Naive B cell (primary cell): ENCODE data around the gene AIPL1. TPM values are rescaled to one million over a fixed set of nuclear protein-coding genes. Genes with fewer than 3 reads are reported as not detected.

Experiments
- ATAC-seq, 2 donors: fragments of 150-1000 bp; cut with Tn5 transposase; 2 replicates each; pipeline ENCODE4 v1.10.0; 2021; ENCODE audit warnings: low read depth in 2 of 2, mild to moderate bottlenecking in 2 of 2, moderate library complexity in 2 of 2
- DNase-seq: peaks from one replicate; pipeline ENCODE4 v3.0.0; 2022
- H3K27ac Mint-ChIP-seq, 6 donors: one replicate each; pipeline ENCODE4 v1.8.0; 2020 to 2022; ENCODE audit warnings: mild to moderate bottlenecking in 6 of 6, mixed read lengths in 6 of 6, moderate library complexity in 5 of 6, inconsistent platforms in 2 of 6
- H3K27me3 Mint-ChIP-seq, 3 donors: one replicate each; pipeline ENCODE4 v1.8.0; 2021 to 2022; ENCODE audit warnings: mixed read lengths in 3 of 3, mild to moderate bottlenecking in 1 of 3
- H3K36me3 Mint-ChIP-seq, 2 donors: one replicate each; pipeline ENCODE4 v1.8.0; 2020 to 2022; ENCODE audit warnings: mixed read lengths in 2 of 2, inconsistent platforms in 1 of 2, mild to moderate bottlenecking in 1 of 2
- H3K4me1 Mint-ChIP-seq, 3 donors: one replicate each; pipeline ENCODE4 v1.8.0; 2020 to 2022; ENCODE audit warnings: mixed read lengths in 3 of 3, inconsistent platforms in 1 of 3, mild to moderate bottlenecking in 1 of 3, moderate library complexity in 1 of 3
- H3K4me3 Mint-ChIP-seq, 8 donors: one replicate each; pipeline ENCODE4 v1.8.0; 2020 to 2022; ENCODE audit warnings: mild to moderate bottlenecking in 8 of 8, mixed read lengths in 8 of 8, moderate library complexity in 8 of 8, inconsistent platforms in 2 of 8
- H3K9me3 Mint-ChIP-seq, 7 donors: one replicate each; pipeline ENCODE4 v1.8.0; 2020 to 2022; ENCODE audit warnings: mixed read lengths in 7 of 7, mild to moderate bottlenecking in 5 of 7, inconsistent platforms in 2 of 7, moderate library complexity in 1 of 7
- polyA plus RNA-seq, 6 donors: library from polyadenylated mRNA; unstranded; fragments of 300-500 nt; fragmentation: Illumina TruSeq; gene quantifications; one replicate each; pipeline ENCODE4 v1.2.3, GENCODE V29; 2021; ENCODE audit warnings: low read depth in 6 of 6

AIPL1 gene
- polyA plus RNA-seq, 6 donors from 2014 or later, result not detected

GRCh38 chr17:6450926-6451832, 16.3 kb upstream of the AIPL1 start:
- Mint-ChIP-seq H3K27me3 (no peaks in the 10 kb centered on the region), H3K9me3 (no peaks in the 10 kb centered on the region), H3K27ac (peak overlapping the region in 2 of 6 donors; percentile 26 to 52), H3K4me3 (peak overlapping the region in 2 of 8 donors; percentile 25 to 70), H3K36me3 (no peaks in the 10 kb centered on the region), H3K4me1 (peaks cover 29 to 32% (median 30%) of the 10 kb centered on the region in 3 donors)
- ATAC-seq (no peak), DNase-seq (no peak)

DNA sequence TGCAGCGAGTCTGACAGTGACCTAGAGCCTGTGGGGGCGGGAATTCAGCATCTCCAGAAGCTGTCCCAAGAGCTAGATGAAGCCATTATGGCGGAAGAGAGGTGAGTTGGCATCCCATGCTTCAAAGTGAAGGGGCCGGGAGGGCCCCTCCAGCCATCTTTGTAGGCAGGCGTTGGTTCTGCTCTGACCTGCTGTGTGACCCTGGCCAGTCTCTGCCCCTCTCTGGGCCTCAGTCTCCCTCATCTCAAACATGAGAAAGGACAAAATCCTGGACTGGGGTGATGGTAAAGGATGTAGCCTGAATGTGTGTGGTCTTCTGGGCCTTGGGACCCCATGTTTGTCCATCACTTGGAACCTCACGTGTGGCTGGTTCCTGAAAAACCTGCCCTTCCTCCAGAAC, 14.4 kb upstream of the AIPL1 start:
- ATAC-seq, result no peak
- H3K9me3 Mint-ChIP-seq, result no peaks in the 10 kb centered on the region
- H3K4me1 Mint-ChIP-seq, result peaks cover 25 to 34% (median 27%) of the 10 kb centered on the region in 3 donors
- H3K27ac Mint-ChIP-seq, result no peak overlapping the region
- no peak overlapping the region for H3K4me3 Mint-ChIP-seq
- no peaks in the 10 kb centered on the region for H3K27me3 Mint-ChIP-seq
- no peak for DNase-seq
- no peaks in the 10 kb centered on the region for H3K36me3 Mint-ChIP-seq

- H3K9me3 Mint-ChIP-seq, result no peaks in the 10 kb centered on the region
- peak overlapping the region in 1 of 8 donors; percentile 14 for H3K4me3 Mint-ChIP-seq
- no peak for DNase-seq
- no peaks in the 10 kb centered on the region for H3K27me3 Mint-ChIP-seq
- H3K4me1 Mint-ChIP-seq, result peaks cover 24 to 37% (median 26%) of the 10 kb centered on the region in 3 donors
- peak overlapping the region in 1 of 6 donors; percentile 12 for H3K27ac Mint-ChIP-seq
- no peaks in the 10 kb centered on the region for H3K36me3 Mint-ChIP-seq
- no peak for ATAC-seq
Measured at GRCh38 chr17:6448473-6448872, 13.6 kb upstream of the AIPL1 start.

DNA sequence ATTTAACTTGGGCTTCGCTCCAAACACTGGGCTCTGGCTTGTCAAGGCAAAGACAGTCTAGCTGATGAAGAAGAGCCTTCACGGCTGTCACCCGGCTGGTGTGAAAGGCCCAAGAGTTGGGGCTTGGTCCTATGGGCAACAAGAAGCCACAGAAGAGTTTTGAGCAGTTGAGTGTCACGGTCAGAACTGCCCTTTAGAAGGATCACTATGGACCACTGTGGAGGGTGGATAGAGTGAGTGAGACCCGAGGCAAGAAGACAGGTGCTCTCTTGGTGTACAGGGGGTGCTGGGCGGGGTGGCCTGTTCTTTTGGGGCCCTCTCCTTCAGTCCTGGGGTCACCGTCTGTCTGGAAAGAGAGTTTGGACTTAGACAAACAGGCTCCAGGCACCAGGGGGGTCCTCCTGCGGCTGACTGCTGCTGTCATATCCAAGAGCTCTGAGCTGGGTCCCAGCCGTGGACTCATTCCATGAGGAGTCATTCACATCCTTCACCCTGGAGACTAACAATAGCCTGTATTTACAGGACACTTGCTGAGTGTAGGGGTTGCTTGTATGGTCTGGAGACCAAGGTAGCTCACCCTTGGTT, 11.7 kb upstream of the AIPL1 start:
- no peaks in the 10 kb centered on the region for H3K9me3 Mint-ChIP-seq
- H3K4me1 Mint-ChIP-seq, result peaks cover 19 to 24% (median 20%) of the 10 kb centered on the region in 3 donors
- no peak overlapping the region for H3K4me3 Mint-ChIP-seq
- no peaks in the 10 kb centered on the region for H3K36me3 Mint-ChIP-seq
- no peaks in the 10 kb centered on the region for H3K27me3 Mint-ChIP-seq
- ATAC-seq, result no peak
- no peak for DNase-seq
- H3K27ac Mint-ChIP-seq, result peak overlapping the region in 1 of 6 donors; percentile 9

GRCh38 chr17:6444571-6445335, 9.8 kb upstream of the AIPL1 start:
- ATAC-seq (no peak), DNase-seq (no peak)
- H3K36me3 Mint-ChIP-seq, result no peaks in the 10 kb centered on the region
- H3K27me3 Mint-ChIP-seq, result peaks cover under 1 to 9% (median 6%) of the 10 kb centered on the region in 3 donors
- no peaks in the 10 kb centered on the region for H3K9me3 Mint-ChIP-seq
- peaks cover 13 to 15% (median 13%) of the 10 kb centered on the region in 3 donors for H3K4me1 Mint-ChIP-seq
- peak overlapping the region; percentile 79 to 97 (median 88) for H3K4me3 Mint-ChIP-seq
- H3K27ac Mint-ChIP-seq, result peak overlapping the region in 5 of 6 donors; percentile 26 to 95 (median 72)

DNA sequence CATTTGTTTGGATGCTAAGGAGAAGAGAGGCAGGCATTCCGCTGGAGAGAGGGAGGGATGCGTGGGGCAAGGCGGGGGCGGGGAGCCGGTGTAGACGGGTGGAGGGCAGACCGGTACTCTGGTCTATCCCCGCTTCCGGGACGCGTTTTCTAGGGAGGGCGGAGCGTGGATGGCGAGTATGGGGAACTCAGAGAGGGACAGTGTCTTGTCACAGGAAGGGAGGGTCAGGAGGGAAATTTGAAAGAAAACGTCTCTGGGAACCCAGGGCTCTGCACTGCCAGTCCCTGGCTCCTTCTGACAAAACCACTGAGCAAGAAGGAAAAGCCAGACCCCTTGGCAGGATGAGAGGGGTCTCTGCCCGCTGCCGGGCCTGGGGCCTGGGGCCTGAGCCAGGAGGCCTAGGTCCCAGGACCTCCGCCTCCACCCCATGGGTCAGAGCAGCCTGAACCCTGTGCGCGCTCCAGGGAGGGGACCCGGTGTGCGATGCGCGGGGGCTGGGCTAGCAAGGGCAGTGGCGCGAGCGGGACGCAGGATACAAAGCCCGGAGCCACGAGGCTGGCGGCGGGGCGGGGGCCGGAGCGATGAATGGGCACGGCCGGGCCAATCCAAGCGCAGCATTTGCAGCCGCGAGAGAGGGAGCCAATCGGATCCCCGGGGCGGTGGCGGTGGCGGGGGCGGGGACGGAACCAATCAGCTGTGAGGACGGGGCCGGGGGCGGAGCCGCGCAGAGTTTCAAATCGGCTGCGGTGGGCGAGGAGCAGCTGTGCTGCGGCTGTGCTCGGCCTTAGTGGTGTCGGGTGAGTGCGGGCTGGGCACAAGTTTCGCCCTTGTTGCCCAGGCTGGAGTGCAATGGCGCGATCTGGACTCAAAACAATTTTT, 9.0 kb upstream of the AIPL1 start, which contains the start of gene PIMREG:
TSS of gene PIMREG (plus strand) at position 764 of the 879 bp plus-strand sequence. CDS start 656 bp downstream, outside the sequence.
- peak within 1 kb of the TSS; percentile 65 to 95 (median 86) for H3K27ac Mint-ChIP-seq
- peak within 1 kb of the TSS; percentile 79 to 97 (median 88) for H3K4me3 Mint-ChIP-seq
- no peaks in the 10 kb centered on the region for H3K9me3 Mint-ChIP-seq
- ATAC-seq (peak; percentile 96 to 97), DNase-seq (peak; percentile 89)
- peaks cover 8 to 16% (median 14%) of the 10 kb centered on the region in 3 donors for H3K27me3 Mint-ChIP-seq
- no peaks in the 10 kb centered on the region for H3K36me3 Mint-ChIP-seq
- H3K4me1 Mint-ChIP-seq, result peaks cover 13 to 15% (median 13%) of the 10 kb centered on the region in 3 donors

DNA sequence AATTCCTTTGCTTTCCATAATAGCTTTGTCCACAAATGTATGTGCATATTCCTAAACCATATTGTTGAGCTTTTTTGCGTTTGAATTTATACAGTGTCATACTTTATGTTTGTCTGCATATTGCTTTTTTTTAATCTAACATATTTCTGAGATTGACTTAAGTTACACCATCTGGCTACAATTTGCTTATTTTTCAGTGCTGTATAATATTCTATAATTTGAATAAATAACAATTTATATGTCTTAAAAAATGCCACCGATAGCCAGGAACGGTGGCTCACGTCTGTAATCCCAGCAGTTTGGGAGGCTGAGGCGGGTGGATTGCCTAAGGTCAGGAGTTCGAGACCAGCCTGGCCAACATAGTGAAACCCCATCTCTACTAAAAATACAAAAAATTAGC, 7.9 kb upstream of the AIPL1 start:
- Mint-ChIP-seq H3K4me1 (peaks cover 13 to 15% (median 13%) of the 10 kb centered on the region in 3 donors), H3K4me3 (peak overlapping the region in 4 of 8 donors; percentile 86 to 93 (median 87)), H3K9me3 (no peaks in the 10 kb centered on the region), H3K36me3 (no peaks in the 10 kb centered on the region), H3K27me3 (peaks cover 10 to 20% (median 19%) of the 10 kb centered on the region in 3 donors), H3K27ac (no peak overlapping the region)
- no peak for ATAC-seq
- no peak for DNase-seq

- DNase-seq, result no peak
- no peak for ATAC-seq
- Mint-ChIP-seq H3K9me3 (no peaks in the 10 kb centered on the region), H3K27me3 (peaks cover 16 to 42% (median 40%) of the 10 kb centered on the region in 3 donors), H3K4me3 (peak overlapping the region in 1 of 8 donors; percentile 26), H3K27ac (no peak overlapping the region), H3K36me3 (no peaks in the 10 kb centered on the region), H3K4me1 (peaks cover 15 to 18% (median 16%) of the 10 kb centered on the region in 3 donors)
Measured at GRCh38 chr17:6439951-6440350, 5.0 kb upstream of the AIPL1 start.

GRCh38 chr17:6437956-6438355, 3.0 kb upstream of the AIPL1 start:
- no peak for DNase-seq
- H3K9me3 Mint-ChIP-seq, result no peaks in the 10 kb centered on the region
- no peaks in the 10 kb centered on the region for H3K36me3 Mint-ChIP-seq
- H3K4me3 Mint-ChIP-seq, result no peak overlapping the region
- peaks cover 16 to 47% (median 42%) of the 10 kb centered on the region in 3 donors for H3K27me3 Mint-ChIP-seq
- ATAC-seq, result no peak
- no peak overlapping the region for H3K27ac Mint-ChIP-seq
- peaks cover 0 to 5% (median 4%) of the 10 kb centered on the region in 3 donors for H3K4me1 Mint-ChIP-seq

DNA sequence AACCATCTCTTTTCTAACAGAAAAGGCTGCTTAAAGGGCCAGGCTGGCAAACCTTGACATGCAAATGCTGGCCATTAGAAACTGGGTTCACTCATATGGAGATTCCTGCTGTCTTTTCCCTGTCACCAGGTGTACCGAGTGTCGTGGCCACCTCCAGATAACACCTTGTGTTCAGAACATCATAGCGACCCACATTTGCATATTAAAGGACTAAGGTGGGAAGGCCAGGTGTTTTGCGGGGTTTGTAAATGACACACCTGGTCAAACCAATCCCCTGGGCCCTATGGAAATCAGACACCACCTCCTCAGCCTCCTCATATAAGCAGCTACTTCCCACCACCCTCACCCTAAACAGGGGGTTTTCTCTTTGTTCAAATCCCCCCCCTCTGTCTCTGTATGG, 2.5 kb upstream of the AIPL1 start:
- no peak overlapping the region for H3K4me3 Mint-ChIP-seq
- DNase-seq, result no peak
- H3K4me1 Mint-ChIP-seq, result peaks cover 0 to 5% (median 4%) of the 10 kb centered on the region in 3 donors
- H3K27ac Mint-ChIP-seq, result no peak overlapping the region
- no peaks in the 10 kb centered on the region for H3K36me3 Mint-ChIP-seq
- no peaks in the 10 kb centered on the region for H3K9me3 Mint-ChIP-seq
- no peak for ATAC-seq
- peaks cover 16 to 47% (median 42%) of the 10 kb centered on the region in 3 donors for H3K27me3 Mint-ChIP-seq

GRCh38 chr17:6435968-6436367, 1.0 kb upstream of the AIPL1 start:
- H3K27me3 Mint-ChIP-seq, result peaks cover 23 to 55% (median 42%) of the 10 kb centered on the region in 3 donors
- peaks cover 0 to 8% (median 4%) of the 10 kb centered on the region in 7 donors for H3K9me3 Mint-ChIP-seq
- DNase-seq (peak; percentile 42), ATAC-seq (peak; percentile 80 to 88)
- peak overlapping the region in 2 of 6 donors; percentile 18 to 76 for H3K27ac Mint-ChIP-seq
- H3K36me3 Mint-ChIP-seq, result no peaks in the 10 kb centered on the region
- peaks cover 0 to 5% (median 4%) of the 10 kb centered on the region in 3 donors for H3K4me1 Mint-ChIP-seq
- H3K4me3 Mint-ChIP-seq, result peak overlapping the region in 1 of 8 donors; percentile 15

DNA sequence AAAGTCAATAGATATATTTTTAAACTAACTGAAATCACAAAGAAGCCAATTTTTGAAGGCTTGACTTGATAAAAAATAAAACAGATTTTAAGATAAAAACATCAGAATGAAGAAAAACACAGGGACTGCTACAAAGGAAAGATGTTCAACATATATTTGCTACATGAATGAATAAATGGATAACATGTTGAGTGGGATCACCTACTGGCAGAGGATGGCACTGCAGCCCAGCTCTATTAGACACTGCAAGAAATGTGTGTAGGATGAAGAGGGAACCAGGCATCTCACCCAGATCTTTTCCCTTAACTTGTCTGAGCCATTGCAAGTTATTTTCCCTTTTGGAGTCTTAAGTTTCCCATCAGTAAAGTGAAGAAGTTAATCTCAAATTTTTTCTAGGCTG, 4.2 kb downstream of the AIPL1 start:
- no peak for ATAC-seq
- Mint-ChIP-seq H3K27me3 (peaks cover 10 to 23% (median 19%) of the 10 kb centered on the region in 3 donors), H3K4me3 (no peak overlapping the region)

More for the DNA sequence above, 4.2 kb downstream of the AIPL1 start:
- Mint-ChIP-seq H3K4me1 (peaks cover 5 to 15% (median 13%) of the 10 kb centered on the region in 3 donors), H3K36me3 (peaks cover 0 to 8% of the 10 kb centered on the region in 2 donors), H3K27ac (no peak overlapping the region), H3K9me3 (peaks cover 0 to 19% (median 10%) of the 10 kb centered on the region in 7 donors)
- no peak for DNase-seq
